NCI-H1694 treated with DMSO at 0.1 percent for 48 hours (cell line): ENCODE results near the gene ST6GALNAC4.

ENCODE experiments used
- DNase-seq: peaks from one replicate; lab custom pipeline; 2025; lab: John Stamatoyannopoulos, UW

The ST6GALNAC4 gene

DNA sequence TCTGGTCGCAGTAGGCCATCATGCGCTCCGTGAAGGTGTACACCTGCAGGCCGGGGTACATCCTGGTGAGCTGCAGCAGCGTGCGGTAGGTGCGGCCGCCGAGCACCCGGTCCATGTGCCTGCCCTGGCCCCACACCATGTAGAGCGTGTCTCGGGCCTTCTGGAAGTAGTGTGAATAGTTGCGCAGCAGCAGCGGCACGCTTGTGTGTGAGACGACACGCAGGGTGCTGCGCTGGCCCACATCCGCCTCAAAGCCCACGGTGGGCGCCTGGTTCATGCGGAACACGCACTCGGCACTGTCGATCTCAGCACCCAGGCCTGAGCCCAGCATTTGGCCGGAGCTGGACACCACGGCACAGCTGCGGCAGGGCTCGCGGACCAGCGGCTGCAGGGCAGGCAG, 4.5 kb downstream of the ST6GALNAC4 start:
- DNase-seq: no peak

DNA sequence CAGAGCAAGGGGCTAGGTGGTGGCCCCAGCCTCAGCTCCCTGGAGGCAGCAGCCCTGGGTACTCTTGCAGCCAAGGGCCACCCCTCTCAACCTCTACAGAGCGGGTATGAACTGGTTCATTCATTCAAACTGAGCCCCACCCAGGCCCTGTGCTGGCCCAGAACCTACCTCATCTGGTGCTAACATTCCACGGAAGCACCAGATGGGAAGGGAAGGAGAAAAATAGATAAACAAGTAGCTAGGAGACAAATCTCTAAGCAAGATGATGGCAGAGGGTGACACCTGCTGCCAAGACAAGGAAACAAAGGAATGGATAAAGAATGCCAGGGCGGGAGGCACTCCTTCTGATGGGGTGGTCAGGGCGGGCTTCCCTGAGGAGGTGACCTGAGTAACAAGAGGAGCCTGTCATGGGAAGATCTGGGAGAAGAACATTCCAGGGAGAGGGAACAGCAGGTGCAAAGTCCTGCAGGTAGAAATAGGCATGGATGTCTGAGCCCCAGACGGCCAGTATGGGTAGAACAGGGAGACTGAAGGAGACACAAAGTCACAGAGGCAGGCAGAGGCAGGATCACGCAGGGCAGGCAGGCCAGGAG, 6.1 kb downstream of the ST6GALNAC4 start:
- DNase-seq: peak; percentile 81

DNA sequence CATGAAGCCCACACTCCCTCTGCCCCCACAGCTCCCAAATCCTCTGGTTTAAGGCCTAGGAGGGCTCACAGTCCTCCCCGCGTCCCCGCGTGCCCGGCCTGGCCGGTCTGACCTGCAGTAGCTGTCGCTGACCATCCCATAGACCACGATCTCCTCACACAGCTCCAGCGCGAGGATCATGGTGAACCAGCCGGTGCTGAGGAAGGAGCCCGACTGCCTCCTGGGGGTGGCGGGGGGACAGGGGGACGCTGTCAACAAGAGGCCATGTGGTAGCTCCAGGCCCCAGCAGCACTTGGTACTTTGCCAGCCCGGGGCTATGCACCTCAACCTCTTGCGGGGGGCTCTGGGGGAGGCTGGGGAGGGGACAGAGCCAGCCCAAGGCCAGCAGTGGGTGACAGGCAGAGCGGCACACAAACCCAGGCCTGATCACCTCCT, 7.0 kb downstream of the ST6GALNAC4 start:
- DNase-seq: no peak

DNA sequence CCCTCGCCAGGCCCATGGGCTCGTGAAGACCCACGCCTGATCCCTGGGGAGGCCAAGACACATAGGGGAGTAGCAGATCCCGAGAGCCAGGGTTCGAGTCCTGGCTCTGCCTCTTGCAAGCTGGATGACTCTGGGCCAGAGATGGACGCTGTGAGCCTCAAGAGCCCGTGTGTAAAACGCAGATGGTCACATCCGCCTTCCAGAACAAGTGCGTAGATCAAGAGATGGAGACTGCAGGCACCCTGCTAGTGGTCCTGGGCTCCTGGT, 8.2 kb downstream of the ST6GALNAC4 start:
- no peak for DNase-seq

DNA sequence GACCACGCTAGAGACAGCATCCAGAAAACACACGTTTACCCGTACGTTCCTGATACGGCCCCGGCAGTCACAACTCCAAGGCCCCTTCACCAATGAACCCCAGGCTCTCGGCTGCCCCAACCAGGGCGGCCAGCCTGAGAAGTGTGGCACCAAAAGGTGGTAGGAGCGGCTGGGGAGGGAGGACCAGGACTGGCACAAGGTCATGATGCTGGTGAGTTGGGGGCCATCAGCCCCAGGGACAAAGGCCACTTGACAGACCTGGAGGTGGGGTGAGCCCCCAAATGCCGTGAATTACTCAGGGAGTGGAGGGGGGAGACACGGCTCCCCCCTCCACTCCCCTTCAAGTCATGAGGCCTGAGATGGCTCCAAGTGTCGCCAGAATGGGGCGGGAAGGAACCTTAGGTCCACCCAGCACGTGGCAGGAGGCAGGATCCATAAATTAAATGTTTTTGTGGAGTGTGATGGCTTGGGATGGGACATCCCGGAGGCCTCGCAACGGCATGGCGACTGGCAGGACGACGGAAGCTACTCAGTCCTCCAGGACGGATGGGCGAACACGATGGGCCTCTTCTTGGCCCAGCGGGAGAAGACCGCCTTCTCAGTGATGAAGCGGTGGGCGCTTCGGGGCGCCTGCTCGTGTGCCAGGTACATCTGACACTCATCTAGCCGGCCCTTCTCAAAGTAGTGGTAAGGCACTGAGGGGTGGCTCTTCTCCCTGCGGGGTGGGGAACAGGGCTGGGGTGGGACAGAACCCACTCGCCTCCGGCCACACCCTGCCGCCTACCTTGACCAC, 8.8 kb downstream of the ST6GALNAC4 start:
- DNase-seq: no peak

DNA sequence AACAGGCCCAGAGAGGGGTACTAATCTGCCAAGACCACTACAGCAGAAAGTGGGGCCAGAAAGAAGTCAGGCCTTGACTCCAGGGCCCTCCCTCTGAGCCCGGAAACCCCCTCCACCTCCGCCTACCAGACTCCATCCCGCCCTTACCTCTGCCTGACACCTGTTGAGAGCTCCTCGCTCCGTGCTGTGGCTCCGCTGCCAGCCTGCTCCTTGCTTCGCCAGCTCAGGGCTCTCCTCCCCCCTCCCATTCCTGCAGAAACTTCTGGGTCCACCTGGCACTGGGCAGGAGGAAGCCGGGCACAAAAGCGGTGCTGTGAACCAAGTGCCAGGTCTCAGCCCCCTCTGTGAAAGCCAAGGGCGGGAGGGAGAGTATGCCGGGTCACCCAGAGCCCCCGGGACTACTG, 11.1 kb downstream of the ST6GALNAC4 start:
- DNase-seq: no peak

DNA sequence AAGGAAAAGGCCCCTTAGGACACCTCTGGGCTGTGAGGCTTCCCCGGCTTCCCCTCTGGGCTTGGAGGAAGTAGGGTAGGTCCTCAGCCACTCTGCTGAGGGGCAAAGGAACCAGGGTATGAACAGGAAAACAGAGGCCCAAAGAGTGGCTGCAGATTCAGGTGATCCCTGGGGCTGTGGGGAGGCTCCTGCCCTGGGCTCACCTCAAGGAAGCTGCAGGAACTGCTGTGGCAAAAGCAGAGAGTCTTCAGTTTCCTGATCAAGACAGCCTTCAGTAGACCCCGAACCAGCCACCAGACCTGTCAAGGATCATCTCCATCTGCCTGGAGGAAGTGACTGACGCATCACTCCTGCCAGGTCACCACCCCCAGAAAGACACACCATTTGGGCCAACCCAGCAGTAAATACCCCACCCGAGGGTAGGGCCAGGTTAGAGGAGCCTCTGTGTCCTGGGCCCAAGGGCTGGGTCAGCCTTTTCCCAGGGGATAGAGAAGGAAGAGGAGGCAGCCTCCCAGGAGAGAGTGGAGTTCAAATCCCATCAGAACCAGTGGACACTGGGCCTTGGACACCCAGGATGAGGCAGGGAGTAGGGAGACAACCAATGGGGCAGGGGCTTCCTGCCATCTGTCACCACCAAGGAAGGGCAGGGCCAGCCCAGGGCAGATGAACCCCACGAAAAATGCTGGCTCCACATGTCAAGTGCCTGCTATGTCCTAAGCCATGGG, 11.7 kb downstream of the ST6GALNAC4 start:
- no peak for DNase-seq

DNA sequence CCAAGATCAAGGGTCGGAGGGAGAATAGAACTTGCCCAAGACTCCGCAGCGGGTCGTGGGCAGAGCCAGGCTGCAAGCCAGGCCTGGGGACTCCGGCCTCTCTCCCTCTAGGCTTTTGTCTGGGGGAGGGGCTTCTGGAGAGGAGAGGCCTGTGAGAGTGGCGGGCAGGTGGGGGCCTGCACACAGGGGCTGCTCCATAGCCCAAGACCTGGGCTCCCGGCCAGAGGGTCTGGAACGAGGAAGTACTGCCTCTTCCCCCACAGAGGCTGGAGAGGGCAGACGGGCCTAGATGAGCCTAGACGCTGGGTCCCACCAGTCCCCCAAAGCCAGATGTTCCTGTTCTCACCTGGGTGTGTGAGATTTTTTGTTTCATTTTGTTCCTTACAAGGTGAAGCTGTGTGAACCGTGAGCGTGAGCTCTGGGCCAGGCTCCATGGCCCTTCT, 12.3 kb downstream of the ST6GALNAC4 start:
- DNase-seq: no peak

DNA sequence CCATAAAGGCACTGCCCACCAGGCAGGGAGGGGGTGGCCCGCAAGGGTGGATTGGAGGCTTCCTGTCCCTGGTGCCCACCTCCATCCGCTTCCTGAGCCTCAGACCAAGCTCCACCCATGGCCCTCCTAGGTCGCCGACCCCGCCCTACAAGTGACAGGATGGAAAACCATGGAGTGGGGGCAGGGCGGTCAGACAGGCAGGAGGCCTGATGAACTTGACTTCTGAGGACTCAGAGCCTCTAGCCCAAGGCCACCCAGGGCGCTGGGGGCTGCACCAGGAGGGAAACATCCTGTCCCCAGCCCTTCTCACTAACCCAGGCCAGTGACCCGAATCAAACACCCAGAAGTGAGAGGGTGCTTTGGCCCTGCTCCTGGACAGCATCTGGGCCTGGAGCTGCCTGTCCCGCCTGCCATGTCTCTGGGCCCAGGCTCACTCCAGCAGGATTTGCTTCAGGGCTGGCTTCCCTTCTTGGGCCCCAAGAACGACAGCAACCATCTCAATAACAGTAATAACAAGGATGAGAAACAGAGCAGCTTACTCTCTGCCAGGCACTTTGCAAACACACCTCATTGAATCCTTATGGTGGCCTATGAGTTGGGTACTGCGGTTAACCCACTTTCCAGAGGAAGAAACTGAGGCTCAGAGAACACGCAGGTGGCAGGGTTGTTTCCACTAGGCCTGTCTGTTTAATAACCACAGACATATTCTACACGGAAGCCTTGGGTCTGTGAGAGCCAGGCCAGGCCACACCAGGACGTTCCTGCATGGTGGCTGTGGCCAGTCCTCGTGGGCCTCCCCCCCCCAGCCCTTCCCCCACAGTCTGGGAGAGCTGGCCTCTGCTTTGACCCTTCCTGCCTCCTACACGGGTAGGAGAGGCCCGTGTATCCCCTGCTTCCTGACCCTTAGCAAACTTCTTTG, 13.0 kb downstream of the ST6GALNAC4 start:
- DNase-seq: no peak

DNA sequence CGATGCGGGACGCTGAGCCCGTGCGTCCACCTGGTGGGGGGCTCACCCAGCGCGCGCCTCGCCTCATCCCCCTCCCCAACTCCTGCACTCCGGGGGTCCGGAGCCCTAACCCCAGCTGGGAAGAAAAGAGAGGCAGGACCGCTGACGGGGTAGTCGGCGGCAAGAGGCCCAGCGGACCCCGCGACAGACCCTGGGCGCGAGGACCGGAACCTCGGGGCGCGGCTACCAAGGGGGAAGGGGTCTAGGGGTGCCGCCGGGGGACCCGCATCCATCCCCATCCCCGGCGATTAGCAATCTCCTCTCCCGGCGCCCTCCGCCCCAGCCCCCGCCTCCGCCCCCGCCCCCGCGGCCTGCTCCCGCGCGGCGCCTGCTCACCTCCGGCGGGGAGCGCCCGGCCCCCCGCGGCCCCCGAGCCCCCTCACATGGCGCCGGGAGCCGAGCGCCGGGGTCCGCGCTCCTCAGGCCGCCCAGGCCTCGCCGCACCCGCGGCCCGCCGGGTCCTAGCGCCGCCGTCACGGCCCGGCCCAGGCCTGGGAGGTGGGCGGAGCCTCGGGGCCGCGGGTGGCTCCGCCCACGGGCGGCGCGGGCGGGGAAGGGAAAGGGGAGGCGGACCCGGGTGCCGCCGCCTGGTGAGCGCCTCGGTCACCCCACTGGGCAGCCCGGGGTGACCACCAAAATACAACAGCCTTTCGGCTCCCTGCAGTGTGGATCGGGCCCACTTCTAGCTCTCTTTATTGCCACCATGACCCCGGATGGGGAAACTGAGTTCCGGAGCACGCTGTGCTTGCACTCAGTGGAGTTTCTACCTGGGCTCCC, 17.5 kb downstream of the ST6GALNAC4 start, which contains the start of gene ST6GALNAC6:
TSS of gene ST6GALNAC6 (minus strand) at position 476 of the 816 bp plus-strand sequence. CDS start 1,622 bp downstream, outside the sequence.
- DNase-seq: peak; percentile 15

DNA sequence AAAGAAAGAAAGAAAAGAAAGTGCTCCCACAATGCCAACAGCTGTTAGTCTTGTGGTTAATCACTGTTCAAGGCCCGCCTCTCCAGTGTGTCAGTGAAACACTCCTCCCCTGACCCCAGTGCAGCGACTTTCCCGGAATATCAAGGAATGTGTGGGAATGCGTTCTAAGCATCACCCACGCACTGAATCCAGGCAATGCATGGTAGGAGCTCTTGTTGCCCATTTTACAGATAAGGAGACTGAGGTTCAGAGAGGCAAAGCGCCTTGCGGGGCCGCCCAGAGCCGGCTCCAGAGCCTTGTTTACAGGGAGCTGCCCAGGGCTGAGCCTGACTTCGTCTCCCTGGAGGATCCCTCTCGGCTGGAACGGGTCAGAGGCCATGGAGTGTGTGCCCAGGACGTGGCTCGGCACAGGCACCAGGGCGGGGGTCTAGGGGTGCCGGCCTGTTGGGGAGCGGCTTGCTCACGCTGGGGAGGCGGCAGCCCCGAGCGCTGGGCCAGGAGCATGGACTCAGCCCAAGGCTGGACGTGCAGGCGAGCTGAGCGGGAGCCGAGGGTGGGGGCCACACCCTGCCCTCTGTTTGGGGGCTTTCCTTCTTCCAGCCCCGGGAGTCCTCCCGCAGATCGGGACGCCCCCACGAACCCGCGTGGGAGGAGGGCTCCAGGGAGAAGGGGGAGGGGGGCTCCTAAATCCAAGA, 18.3 kb downstream of the ST6GALNAC4 start:
- DNase-seq: no peak

DNA sequence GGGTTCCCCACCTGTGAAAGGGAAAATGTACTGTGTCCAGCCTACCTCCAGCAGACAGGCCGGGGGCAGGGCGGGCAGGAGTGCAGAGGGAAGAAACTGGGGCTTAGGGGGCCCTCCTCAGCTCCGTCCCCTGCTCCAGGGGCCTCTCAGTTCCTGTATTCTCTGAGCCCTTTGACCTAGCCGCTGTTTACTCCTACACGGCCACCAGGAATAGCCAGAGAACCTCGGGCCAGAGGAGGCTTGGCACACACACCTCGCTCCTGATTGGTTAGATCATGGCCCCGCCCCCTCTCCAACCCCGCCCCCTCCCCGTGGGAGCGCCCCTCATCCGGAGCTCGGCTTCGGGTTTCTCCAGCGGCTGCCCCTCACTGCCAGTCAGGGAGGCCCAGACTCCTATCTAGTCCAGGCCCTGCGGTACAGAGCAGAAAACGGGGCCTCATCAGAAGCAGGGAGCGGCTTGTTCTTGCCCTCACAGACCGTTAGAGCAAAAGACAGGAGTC, 19.6 kb downstream of the ST6GALNAC4 start:
- no peak for DNase-seq

DNA sequence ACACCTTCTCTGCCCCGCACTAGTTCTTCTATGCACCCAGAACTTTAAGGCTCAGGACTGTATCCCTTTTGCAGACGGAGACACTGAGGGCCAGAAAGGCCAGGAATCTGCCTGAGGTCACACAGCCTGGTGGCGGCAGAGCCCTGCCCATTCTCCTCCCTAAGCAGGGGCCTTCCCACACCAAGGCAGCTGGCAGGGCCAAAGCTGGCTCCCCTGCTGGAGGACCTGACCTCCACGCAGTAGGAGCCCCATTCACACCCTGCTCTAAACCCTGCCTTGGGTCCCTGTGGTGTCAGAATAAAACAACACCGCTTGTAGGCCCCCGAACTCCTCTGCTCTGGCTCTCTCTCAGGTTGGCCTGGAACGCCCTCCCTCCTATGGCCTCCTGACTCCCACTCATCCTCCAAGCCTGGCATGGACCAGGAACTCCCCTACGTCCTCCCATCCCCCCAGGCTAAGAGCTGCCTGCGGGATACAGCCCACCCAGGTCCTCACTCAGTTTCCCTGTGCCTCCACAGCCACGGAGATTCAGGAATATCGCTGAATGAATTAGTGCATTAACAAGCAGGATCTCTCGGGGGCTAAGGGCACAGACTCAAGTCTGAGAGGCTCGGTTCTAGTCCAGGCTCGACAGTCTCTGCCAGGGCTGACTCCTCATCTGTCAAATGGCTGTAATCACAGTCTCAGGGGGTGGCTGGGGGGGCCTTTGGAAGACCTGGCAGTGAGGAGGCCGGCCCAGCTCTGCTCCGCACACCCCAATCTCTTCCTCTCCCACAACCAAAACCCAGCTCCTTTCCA, 20.2 kb downstream of the ST6GALNAC4 start:
- DNase-seq: no peak

DNA sequence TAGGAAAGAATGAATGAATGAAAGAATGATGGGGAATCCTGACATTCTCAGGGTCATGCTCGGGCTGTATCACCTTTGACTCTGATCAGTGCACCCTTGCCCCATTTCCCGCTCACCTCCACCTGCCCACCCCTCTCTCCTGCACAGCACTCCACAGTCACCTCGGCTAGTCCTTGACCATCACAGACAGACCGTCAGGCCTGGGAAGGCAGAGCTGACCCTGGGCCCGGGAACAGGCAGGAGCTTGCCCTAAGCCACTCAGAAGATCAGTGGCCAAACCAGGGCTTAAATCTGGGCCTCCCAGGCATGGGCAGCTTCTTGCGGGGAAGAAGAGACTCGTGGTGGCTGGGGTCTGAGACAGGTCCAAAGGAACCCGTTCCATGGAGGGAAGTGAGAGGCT, 21.0 kb downstream of the ST6GALNAC4 start:
- no peak for DNase-seq

DNA sequence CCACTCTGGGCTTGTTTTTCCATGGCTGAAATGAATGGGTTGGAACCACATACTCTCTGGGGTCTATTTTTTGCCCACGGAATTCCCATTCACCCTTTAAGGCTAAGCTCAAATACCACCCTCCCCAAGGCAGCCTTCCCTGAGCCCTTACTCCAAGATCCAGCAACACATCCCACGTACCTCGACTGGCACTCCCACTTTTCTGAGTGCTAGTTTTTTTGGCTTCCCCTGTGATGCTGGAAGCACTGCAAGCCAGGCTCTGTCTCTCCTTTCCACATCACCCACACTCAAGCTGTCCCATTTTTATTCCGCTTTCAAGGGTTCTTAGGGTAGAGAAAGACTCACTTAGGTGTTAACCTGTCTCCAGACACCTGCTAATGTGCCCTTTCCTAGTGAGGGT, 23.4 kb downstream of the ST6GALNAC4 start:
- DNase-seq: no peak

DNA sequence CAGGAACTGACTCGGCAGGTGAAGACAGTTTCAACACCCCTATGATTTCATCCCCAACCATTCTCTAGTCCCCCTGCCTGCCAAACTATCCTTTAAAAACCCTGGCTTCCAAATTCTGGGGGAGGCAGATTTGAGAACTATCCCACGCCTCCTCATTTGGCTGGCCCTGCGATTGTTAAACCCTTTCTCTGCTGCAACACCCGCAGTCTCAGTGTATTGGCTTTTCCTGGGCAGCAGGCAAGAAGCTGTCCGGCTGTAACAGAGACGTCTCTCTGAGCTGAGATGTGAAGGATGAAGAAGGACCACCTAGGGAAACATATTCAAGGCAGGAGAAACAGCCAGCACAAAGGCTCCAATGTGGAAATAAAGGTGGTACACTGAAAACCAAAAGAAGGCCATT, 24.0 kb downstream of the ST6GALNAC4 start:
- DNase-seq: no peak

DNA sequence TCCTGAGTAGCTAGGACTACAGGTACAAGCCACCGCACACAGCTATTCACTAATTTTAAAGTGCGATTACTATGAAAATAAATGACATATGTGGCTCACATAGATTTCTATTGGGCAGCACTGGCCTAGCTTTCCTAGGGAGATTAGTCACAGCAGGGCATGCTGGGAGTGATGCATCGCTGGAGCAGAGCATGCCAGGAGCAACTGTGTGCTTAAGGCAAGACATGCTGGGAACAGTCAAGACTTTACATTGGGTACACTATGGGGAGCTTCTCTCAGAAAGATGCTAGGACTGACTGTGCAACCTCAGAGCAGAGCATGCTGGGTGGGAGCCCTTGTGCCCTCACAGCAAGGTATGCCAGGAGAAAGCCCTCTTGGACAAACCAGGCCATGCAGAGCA, 26.8 kb downstream of the ST6GALNAC4 start:
- no peak for DNase-seq

DNA sequence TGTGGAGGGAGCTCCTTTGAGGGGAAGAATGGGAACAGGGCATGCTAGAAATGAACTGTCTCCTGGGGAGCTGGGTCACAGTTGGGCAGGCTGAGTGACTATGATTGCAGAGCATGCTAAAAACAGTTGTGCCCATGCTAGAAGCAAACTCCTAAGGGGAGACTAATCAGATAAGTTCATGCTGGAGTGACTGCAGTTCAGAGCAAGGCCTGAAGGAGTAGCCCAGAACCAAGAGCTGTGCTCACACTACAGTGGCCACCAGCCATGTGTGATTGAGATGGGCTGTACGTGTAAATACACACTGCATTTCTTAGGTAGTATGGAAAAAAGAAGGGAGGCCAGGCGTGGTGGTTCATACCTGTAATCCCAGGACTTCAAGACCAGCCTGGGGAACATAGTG, 29.0 kb downstream of the ST6GALNAC4 start:
- DNase-seq: no peak

DNA sequence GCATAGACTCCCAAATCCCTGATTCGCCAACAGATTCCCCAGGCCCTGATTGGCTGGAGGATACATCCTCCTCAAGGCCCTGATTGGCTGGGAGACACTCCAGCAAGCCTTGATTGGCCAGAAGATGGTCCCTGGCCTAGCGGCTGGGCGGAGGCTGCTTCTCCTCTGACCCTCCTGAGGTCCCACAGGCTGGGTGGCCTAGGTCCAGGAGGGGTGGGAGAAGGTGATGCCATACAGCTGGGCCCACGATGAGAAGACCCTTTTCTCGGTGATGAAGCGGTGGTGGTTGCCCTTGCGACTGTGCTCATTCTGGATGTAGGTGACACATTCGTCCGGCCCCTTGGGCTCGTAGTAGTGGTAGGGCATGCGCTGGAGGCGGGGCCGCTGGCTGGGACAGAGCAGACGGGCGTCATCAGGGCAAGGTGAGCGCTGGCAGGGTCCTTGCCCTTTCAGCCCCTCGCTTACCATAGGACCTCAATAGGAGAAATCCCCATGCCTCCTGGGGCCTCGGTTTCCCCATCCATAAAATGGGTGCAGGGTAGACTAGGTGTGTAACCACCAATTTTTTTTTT, 30.4 kb downstream of the ST6GALNAC4 start:
- DNase-seq: no peak
